BE2C (cell line): Measurements from ENCODE around the gene LIPG.

Experiments used
- DNase-seq: peaks from one replicate; pipeline ENCODE4 v3.0.0-alpha.2; 2020
- H3K27me3 ChIP-seq: fragments of 250-450 bp; sonication (Bioruptor Pico); 2 replicates; pipeline ENCODE4 v1.5.1; 2020; ENCODE audit warnings: mild to moderate bottlenecking
- H3K36me3 ChIP-seq: fragments of 250-450 bp; sonication (Bioruptor Pico); 2 replicates; pipeline ENCODE4 v1.5.1; 2020; ENCODE audit warnings: mild to moderate bottlenecking
- H3K4me1 ChIP-seq: fragments of 250-450 bp; sonication (Bioruptor Pico); 2 replicates; pipeline ENCODE4 v1.5.1; 2020
- H3K4me3 ChIP-seq: 2 replicates; pipeline ENCODE4 v1.5.1; 2011; ENCODE audit warnings: low read depth, low read length
- H3K9me3 ChIP-seq: fragments of 250-450 bp; sonication (Bioruptor Pico); 2 replicates; pipeline ENCODE4 v1.5.1; 2020
- CTCF ChIP-seq: IDR thresholded peaks from 2 replicates; pipeline ENCODE4 v1.5.1; 2012; ENCODE audit warnings: mild to moderate bottlenecking, low read depth, low read length

LIPG gene

DNA sequence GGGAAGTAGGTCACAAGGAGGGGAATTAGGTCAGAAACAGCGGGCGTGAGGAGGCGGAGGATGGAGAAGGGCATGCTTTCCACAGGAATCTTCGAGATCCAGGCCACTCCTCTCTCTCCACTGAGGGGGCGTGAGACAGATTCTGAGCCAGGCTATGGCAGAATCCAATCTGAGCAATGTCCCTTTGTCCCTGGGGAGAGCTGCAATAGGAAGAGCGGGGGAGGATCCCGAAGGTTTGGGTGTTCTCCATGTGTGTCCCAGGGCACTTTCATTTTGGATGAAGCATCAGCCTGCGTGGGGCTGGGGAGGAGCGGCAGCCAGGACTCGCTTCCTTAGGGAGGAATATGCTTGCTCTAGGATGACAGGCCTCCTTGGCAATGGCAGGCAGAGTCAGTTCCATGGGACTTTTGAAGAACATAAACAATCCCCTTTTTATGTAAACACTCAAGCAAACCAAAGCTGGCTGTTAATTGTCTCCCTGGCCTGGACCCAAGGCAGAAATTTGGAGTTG lies 84.0 kb downstream of the LIPG start:
- Histone ChIP-seq H3K4me1 (no peaks in the 10 kb centered on the region), H3K9me3 (no peaks in the 10 kb centered on the region), H3K27me3 (no peaks in the 10 kb centered on the region), H3K36me3 (no peaks in the 10 kb centered on the region), H3K4me3 (no peak overlapping the region)
- DNase-seq, result no peak
- no peak for TF ChIP-seq CTCF

DNA sequence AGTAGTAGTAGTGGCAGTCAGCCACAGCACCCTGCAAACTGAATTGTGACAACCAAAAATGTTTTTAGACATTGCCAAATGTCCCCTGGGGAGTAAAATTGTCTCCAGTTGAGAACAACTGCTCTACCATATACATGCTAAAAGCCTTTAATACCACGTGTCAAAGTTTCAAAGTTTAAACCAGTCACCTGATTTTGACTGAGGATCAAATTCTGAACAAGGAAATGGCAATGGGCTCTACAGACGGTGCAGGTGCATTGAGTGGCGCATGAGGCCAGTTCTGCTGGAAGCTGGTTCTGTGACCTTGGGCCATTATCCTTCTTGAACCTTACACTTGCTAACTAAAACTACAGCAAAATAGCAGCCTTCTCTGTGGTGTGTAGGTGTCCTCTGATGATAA lies 85.0 kb downstream of the LIPG start:
- Histone ChIP-seq H3K27me3 (no peaks in the 10 kb centered on the region), H3K36me3 (no peaks in the 10 kb centered on the region), H3K9me3 (no peaks in the 10 kb centered on the region), H3K4me1 (no peaks in the 10 kb centered on the region), H3K4me3 (no peak overlapping the region)
- no peak for DNase-seq
- TF ChIP-seq CTCF, result no peak

GRCh38 chr18:49647496-49648168 lies 85.8 kb downstream of the LIPG start:
- no peaks in the 10 kb centered on the region for H3K4me1 ChIP-seq
- no peak overlapping the region for H3K4me3 ChIP-seq
- TF ChIP-seq CTCF, result no peak
- H3K36me3 ChIP-seq, result no peaks in the 10 kb centered on the region
- no peak for DNase-seq
- H3K9me3 ChIP-seq, result no peaks in the 10 kb centered on the region
- no peaks in the 10 kb centered on the region for H3K27me3 ChIP-seq

DNA sequence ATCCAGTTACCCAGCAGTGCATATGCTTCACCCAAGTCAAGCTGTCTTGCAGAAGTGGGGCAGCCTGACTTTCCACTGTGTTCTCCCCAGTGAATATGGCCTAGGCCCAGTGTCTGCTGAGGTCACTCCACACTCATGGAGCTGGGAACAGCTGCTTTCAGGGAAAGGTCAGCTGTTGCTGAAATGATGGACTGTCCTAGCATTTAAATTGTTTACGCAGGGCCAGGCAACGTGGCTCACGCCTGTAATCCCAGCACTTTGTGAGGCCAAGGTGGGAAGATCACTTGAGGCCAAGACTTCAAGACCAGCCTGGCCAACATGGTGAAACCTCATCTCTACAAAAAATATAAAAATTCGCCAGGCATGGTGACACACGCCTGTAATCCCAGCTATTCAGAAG lies 86.5 kb downstream of the LIPG start:
- Histone ChIP-seq H3K4me3 (no peak overlapping the region), H3K4me1 (no peaks in the 10 kb centered on the region), H3K9me3 (no peaks in the 10 kb centered on the region), H3K36me3 (no peaks in the 10 kb centered on the region), H3K27me3 (no peaks in the 10 kb centered on the region)
- TF ChIP-seq CTCF, result no peak
- no peak for DNase-seq
